Renal pelvis (tissue), 12 donors: Measurements from ENCODE around the gene SLC35F3. TPM values are rescaled to one million over a fixed set of nuclear protein-coding genes. Genes with fewer than 3 reads are reported as not detected.
"Not testable (repeated sequence)": the region's sequence is repeated elsewhere in the genome, so short reads cannot be mapped to it uniquely, and the experiment has no call there.

Experiments used
- DNase-seq: peaks from one replicate; pipeline ENCODE4 v3.0.0-alpha.2; 2013
- long read RNA-seq, 16 experiments: transcript quantifications; one replicate each; lab custom pipeline, GENCODE V29; 2026
- polyA plus RNA-seq, 3 donors: library from polyadenylated mRNA; unstranded; fragments of 120-200 nt; gene quantifications; one replicate each; pipeline ENCODE4 v1.2.1, GENCODE V29; 2013; ENCODE audit not compliant: insufficient read length in 3 of 3

Gene SLC35F3
- polyA plus RNA-seq: under 1 TPM; 0.31 to 0.51 (median 0.49) TPM
- long read RNA-seq, donor 1: 0 reads
- long read RNA-seq, donor 2: 0 reads
- long read RNA-seq, donor 3: 0 reads
- long read RNA-seq, donor 4: 0 reads
- long read RNA-seq, donor 5, partial matches to known transcripts: 0 of 1 reads
- long read RNA-seq, donor 5, other reads (novel, unspliced or antisense): 0 of 1 reads
- long read RNA-seq, donor 6: 0 reads
- long read RNA-seq, donor 7: 0 reads
- long read RNA-seq, donor 8: 0 reads
- long read RNA-seq, donor 9: 0 reads
- long read RNA-seq, donor 10: 0 reads
- long read RNA-seq, donor 11: 0 reads
- long read RNA-seq, donor 12, partial matches to known transcripts: 0 of 1 reads
- long read RNA-seq, donor 12, other reads (novel, unspliced or antisense): 0 of 1 reads
- long read RNA-seq, donor 13: 0 reads
- long read RNA-seq, donor 14: 0 reads
- long read RNA-seq, donor 15: 0 reads
- long read RNA-seq, donor 16: 0 reads

DNA sequence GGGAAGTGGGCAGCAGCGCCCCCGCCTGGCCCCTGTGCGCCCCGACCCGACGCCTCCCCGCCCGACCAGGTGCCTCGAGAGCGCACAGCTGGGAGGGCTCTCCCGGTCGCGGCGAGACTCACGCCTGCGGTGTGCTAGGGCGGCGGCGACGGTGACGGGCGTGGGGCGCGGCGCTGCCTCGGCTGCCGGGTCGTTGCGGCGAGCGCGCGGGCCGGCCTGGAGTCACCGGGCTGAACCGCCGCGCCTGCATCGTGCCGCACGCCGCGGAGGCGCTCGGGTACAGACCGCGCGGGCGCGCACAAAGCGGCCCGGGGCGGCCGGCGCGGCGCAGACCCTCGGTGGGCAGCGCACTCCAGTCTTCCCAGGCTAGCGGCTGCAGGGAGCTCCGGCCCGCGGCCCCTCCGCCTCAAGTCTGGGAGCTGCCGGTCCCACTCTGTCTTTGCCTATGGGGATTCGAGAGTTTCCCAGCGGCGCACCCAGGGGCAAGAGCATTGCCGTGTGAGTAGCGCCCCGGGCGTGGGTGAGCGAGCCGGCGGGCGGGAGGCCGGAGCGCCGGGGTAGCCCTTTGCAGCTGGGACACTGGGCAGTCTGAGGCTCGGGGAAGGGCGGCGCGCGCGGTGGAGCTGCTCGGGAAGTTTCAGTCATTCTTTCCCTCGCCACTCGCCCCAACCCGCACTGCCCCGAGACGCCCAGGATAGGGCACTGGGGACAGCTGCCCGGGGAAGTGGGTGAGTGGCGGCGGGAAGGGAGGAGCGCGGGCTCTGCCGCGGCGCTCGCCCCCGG, at the start of gene SLC35F3:
Gene SLC35F3 (plus strand): TSS at position 44 of the 783 bp plus-strand sequence.
- DNase-seq: peak; percentile 58

DNA sequence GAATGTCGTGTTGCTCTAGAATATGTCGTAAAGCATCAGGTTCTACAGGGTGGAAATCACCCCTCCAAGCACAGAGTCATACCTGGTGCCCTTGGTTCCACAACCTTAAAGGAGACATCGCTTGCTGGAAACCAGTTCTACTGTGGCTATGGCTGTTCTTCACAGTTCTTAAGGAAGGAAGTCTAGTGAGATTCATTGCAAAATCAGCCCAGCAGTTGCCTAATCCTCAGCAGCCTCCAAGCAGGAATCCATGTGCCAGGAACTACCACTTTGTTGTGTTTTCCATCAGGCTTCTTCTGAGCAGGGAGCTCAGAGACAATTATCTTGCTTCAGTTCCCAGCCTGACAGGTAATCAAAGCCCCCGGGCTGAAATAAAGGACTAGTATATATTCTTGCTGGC, 45.0 kb upstream of the SLC35F3 start:
- no peak for DNase-seq

- DNase-seq: no peak
Observed at GRCh38 chr1:233863901-233864545, 40.5 kb upstream of the SLC35F3 start.

DNA sequence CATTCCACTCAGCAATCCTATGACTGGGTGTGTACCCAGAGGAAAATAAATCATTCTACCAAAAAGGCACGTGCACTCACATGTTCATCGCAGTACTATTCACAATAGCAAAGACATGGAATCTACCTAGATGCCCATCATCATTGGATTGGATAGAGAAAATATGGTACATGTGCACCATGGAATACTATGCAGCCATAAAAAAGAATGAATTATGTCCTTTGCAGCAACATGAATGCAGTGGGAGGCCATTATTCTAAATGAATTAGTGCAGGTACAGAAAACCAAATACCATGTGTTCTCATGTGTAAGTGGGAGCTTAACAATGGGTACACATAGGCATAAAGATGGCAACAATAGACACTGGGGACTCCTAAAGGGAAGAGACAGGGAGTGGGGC, 39.9 kb upstream of the SLC35F3 start:
- no peak for DNase-seq

GRCh38 chr1:233865216-233865615, 39.3 kb upstream of the SLC35F3 start:
- DNase-seq: no peak

DNA sequence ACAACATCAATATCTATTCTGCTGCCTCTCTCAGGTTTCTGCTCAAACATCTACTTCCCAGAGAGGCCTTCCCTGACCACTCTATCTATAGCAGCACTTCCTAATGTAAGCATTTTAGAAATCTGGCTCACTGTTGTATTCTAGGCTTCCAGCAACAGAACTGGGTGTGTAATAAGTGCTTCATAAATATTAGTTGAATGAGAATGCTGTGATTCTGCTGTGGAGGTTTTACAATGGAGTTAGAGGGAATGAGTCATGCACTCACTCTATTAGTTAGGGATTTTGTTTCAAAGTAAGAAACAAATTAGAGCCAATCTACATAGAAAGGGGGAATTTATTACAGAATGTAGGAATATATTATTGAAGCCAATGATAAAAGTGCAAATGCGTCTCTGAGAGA, 38.6 kb upstream of the SLC35F3 start:
- no peak for DNase-seq

- DNase-seq: no peak
Observed at GRCh38 chr1:233867028-233867427, 37.4 kb upstream of the SLC35F3 start.

DNA sequence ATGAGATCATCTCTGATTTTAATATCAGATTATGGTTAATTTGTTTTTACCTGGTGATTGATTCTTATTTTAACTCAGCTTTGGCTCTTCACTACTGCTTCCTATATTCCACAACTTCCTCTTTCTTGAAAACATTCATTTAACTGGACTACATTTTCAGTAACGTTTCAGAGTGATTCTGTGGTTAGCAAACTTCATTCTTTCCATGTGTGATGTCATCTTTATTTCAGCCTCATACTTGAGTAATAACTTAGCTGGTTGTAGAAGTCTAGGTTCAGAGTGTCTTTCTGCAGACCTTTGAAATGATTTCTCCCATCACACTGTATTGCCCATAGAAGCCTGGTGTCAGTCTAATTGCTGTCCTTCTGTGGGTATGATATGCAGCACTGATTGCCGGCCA, 36.0 kb upstream of the SLC35F3 start:
- DNase-seq: no peak

- no peak for DNase-seq
Observed at GRCh38 chr1:233869680-233870079, 34.8 kb upstream of the SLC35F3 start.

DNA sequence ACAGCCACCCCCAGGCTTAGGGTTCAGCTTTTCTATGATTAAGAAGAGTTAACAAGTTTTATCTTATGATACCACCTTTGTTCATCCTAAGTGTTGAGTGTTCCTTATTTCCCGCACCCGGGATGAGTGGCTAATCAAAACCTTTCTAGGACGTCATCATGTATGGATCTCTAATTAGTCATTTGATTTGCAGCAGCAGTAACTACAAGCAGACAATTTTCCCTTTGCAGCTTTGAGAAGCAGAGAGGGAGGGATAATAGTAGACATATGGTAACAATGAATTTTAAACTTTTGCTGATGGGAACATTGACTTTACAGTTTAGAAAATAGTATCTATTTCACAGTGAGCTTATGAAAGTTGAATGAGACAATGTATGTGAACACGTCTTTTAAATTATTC, 30.8 kb upstream of the SLC35F3 start:
- no peak for DNase-seq

GRCh38 chr1:233879841-233880240, 24.6 kb upstream of the SLC35F3 start:
- DNase-seq: no peak

DNA sequence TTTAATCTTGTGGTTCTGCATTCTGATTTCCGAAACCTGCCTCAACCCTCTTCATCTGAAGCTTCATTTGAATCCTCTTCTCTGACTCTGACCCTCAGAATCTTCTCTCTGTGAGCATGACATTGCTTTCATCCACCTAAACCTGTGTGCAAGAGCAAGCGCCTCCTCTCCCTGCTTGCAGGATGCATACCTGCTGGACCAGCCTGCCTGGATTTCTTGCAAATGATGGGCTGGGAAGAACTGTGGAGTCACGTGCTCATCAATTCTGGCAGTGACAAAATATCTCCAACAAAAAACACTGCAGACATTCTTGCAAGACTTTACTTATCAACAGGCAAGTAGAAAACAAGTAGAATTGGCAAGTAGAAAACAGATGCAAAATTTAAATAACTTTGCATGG, 20.8 kb upstream of the SLC35F3 start:
- DNase-seq: no peak

GRCh38 chr1:233884461-233885151, 19.9 kb upstream of the SLC35F3 start:
- DNase-seq: no peak

DNA sequence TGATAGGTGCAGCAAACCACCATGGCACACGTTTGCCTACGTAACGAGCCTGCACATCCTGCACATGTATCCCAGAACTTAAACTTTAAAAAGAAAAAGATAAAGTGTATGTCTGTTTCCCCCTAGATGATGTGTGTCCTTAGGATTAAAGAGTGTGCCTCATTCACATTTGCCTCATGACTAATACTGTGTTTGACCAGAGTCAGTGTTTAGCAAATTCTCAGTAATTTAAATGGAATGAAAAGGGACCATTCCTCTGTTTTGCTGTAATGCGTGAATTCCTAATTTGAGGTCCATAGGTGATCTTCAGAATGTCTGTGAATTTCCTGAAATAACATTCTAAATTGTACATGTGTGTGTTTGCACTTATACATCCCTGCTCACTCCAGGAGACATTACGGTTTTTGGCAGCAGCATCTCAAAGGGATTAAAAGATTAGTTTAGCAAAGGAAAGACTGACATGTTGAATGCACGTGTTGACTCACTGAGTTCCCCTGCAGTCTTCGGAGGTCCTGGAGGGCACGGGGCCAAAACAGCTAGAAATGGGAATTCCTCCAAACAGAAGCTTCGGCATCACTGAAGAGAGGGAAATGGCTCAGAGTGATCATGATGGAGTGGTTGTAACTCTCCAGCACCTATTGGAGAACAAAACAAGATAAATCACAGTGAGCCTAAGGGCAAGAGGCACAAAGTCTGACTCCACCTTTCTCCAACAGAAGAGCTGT, 19.1 kb upstream of the SLC35F3 start:
- DNase-seq: peak; percentile 9

DNA sequence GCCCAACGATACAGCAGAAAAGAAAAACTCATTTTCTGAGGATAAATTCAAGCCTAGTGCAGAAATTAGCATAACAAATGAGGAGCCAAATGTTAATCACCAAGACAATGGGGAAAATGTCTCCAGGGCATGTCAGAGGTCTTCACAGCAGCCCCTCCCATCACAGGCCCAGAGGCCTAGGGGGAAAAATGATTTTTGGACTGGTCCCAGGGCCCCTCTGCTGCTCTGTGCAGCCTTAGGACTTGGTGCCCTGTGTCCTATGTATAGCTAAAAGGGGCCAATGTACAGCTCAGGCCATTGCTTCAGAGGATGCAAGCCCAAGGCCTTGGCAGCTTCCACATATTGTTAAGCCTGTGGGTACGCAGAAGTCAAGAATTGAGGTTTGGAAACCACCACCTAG, 13.3 kb upstream of the SLC35F3 start:
- DNase-seq: not testable (repeated sequence)

DNA sequence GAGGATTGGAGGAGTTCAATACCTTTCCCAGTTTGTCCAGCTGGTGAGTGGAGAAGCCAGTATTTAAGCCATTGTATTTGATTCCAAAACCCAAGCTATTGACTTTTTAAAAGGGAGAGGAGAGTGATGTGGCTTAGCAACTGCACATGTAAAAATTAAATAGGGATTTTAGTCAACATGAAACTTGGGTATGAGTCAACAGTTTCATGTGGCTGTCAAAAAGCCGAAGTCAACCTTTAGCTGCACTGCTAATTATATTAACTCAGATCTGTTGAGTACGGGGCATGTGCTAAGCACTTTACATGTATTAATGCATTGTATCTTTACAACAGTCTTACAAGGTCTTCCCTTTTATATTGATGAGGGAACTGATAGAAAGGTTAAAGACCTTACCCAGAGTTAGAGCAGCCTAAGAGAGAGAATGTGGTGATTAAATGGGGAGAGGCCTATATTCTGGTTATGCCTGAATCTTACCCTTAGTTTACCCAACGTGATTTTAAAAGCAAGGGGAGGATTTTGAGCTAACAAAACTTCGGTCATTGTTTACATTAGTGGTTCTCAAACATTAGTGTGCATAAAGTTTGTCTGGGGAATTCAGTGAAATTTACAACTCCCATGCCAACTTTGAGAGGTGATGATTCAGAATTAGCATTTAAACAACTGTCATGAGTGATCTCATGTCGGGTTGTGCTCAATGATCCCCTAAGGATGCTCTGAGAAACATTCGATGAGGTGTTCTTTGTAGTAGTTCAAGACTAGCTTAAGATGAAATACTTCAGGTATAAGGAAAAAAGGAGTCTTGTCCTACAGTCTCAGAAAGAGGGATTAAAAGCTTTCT, 6.9 kb upstream of the SLC35F3 start:
- DNase-seq: no peak

DNA sequence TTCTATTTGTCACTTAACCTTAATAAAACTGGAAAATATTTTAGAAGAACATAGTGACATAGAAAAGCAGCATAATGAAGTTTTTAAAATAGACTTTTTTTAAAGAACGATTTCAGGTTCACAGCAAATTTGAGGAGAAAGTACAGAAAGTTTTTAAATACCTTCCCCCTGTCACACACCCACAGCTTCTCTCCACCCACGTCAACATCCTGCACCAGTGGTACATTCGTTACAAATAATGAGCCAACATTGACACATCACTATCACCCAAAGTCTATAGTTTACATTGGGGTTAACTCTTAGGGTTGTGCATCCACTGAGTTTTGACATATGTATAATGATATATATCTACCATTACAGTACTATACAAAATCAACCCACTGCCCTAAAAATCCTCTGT, 3.0 kb upstream of the SLC35F3 start:
- DNase-seq: no peak

- DNase-seq: no peak
Observed at GRCh38 chr1:233905416-233906051, 1.1 kb downstream of the SLC35F3 start.

DNA sequence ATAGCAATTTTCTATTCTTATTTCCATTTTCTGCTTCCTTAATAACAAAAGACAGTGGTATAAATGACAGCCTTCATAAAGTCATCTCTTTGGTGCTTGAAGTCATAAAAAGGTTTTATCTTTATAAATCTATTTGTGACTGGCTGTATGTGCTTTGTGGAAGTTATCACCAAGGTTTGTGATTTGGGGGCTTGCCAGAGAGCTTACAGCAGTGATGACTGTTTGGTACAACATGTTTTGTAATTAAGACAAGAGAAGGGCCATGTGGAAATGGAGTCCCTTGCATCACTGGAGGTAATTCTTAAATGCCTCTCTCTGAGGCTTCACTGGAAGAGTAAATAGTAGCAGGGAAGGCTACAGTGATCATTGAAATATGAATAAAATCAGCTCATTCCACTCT, 2.7 kb downstream of the SLC35F3 start:
- no peak for DNase-seq

GRCh38 chr1:233908092-233908491, 3.6 kb downstream of the SLC35F3 start:
- DNase-seq: no peak
